ENCODE data around the gene COLEC11. TPM values are rescaled to one million over a fixed set of nuclear protein-coding genes. Genes with fewer than 3 reads are reported as not detected.

COLEC11 gene
- total RNA-seq, 3 donors from 2014 or later (not counting 1 experiment from before 2014, with no cell fraction given): 0.61 TPM; not detected in 2

GRCh38 chr2:3610881-3611505, 16.1 kb downstream of the COLEC11 start:
- no peak overlapping the region for H3K27ac Mint-ChIP-seq

DNA sequence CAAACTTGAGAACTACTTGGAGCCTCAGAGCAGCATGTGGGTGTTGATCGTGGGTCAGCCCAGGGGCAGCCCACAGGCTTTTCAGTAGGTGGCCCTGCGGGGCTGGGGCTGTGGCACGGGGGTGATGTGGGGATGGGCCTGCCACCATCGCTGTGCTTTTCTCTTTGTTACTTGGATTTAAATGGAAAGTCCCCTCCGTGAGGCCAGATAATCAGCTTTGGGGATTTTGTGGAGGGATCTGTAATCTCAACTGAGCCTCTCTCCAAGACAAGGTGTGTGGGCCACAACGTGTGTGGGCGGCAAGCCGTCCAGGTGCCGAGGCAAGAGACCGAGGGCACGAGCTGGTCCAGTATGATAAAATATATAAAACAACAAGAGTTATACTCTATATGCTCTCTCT, 16.7 kb downstream of the COLEC11 start:
- Histone ChIP-seq H3K4me3 (ENCODE audit: low read length) (no peak overlapping the region), H3K27ac (ENCODE audit: low read length) (no peak overlapping the region), H3K9me3 (ENCODE audit: control insufficient read depth, insufficient read depth, low read length) (no peaks in the 10 kb centered on the region), H3K36me3 (ENCODE audit: control insufficient read depth, insufficient read depth, low read length) (no peaks in the 10 kb centered on the region), H3K4me1 (ENCODE audit: control insufficient read depth, insufficient read depth, low read length) (no peaks in the 10 kb centered on the region), H3K27me3 (ENCODE audit: control insufficient read depth, insufficient read depth, low read length) (no peaks in the 10 kb centered on the region)
- Mint-ChIP-seq H3K36me3 (no peaks in the 10 kb centered on the region), H3K4me3 (no peak overlapping the region), H3K9me3 (no peaks in the 10 kb centered on the region), H3K27ac (no peak overlapping the region), H3K4me1 (no peaks in the 10 kb centered on the region), H3K27me3 (ENCODE audit: low read depth in 2 of 2) (no peaks in the 10 kb centered on the region)
- no peak for TF ChIP-seq CTCF (IDR thresholded peaks at IDR 0.05)
- WGBS (ENCODE audit: insufficient coverage): 96% methylated on average over 7 of the region's 11 CpGs
- ATAC-seq (no peak), DNase-seq (no peak)
- intact Hi-C loops (cut with micrococcal nuclease): no loop called here

More at GRCh38 chr2:3610881-3611505, 16.1 kb downstream of the COLEC11 start:
- no peak for ATAC-seq
- Histone ChIP-seq H3K4me3 (ENCODE audit: low read length) (no peak overlapping the region), H3K27ac (ENCODE audit: low read length) (no peak overlapping the region), H3K27me3 (ENCODE audit: control insufficient read depth, insufficient read depth, low read length) (no peaks in the 10 kb centered on the region), H3K4me1 (ENCODE audit: control insufficient read depth, insufficient read depth, low read length) (no peaks in the 10 kb centered on the region), H3K9me3 (ENCODE audit: control insufficient read depth, insufficient read depth, low read length) (no peaks in the 10 kb centered on the region), H3K36me3 (ENCODE audit: control insufficient read depth, insufficient read depth, low read length) (no peaks in the 10 kb centered on the region)
- no peak for DNase-seq
- 76% methylated on average over 23 of the region's 23 CpGs for WGBS (ENCODE audit: insufficient coverage)
- Mint-ChIP-seq H3K4me3 (no peak overlapping the region), H3K27me3 (ENCODE audit: low read depth in 2 of 2) (no peaks in the 10 kb centered on the region), H3K4me1 (no peaks in the 10 kb centered on the region), H3K9me3 (no peaks in the 10 kb centered on the region), H3K36me3 (no peaks in the 10 kb centered on the region)
- no peak for TF ChIP-seq CTCF (IDR thresholded peaks at IDR 0.05)
- intact Hi-C loops (cut with micrococcal nuclease): no loop called here

DNA sequence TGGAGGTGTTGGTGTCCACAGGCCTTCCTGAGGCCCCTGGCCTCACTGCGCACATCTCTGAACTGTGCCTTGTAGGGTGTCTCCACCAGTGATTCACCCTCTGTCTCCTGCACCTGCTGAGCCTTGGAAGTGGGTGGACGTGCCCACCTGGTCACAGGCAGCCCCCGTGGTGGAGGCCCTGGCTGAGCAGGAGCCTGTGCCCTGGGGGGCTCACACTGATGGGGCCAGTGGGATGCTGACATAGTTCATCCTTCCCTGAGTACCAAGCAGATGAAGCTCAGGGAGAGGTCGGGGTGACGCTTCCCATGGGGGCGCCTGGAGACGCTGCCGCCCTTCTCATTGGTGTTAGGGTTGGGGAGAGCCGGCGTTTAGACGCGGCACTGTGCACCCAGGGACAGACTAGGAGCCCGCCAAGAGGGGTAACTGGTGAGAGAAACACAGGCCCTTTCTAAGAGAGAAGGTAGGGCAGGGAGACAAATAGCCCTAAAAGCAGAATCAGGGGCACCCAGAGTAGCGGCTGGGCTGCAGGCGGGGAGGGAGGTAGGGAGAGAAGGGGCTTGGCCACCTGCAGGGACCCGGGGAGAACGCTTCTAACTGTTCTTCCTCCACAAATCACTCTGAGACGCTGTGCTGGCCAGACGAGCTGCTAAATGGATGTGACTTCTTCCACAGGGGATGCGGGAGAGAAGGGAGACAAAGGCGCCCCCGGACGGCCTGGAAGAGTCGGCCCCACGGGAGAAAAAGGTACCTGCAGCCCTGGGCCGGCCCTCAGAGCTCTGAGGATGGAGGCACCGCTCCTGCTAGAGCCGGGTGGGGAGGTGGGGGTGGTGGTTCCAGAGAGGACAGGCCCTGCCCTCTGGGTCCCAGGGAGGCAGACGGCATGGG, 18.0 kb downstream of the COLEC11 start:
- Mint-ChIP-seq H3K27me3 (ENCODE audit: low read depth in 2 of 2) (no peaks in the 10 kb centered on the region), H3K9me3 (no peaks in the 10 kb centered on the region), H3K4me3 (no peak overlapping the region), H3K36me3 (no peaks in the 10 kb centered on the region), H3K4me1 (no peaks in the 10 kb centered on the region), H3K27ac (no peak overlapping the region)
- no peak overlapping the region for H3K4me3 ChIP-seq (ENCODE audit: low read length)
- DNase-seq: no peak
- no peaks in the 10 kb centered on the region for H3K9me3 ChIP-seq (ENCODE audit: control insufficient read depth, insufficient read depth, low read length)
- intact Hi-C loops (cut with micrococcal nuclease): no loop called here
- H3K4me1 ChIP-seq (ENCODE audit: control insufficient read depth, insufficient read depth, low read length): no peaks in the 10 kb centered on the region
- no peak for ATAC-seq
- TF ChIP-seq CTCF (IDR thresholded peaks at IDR 0.05): no peak
- no peaks in the 10 kb centered on the region for H3K36me3 ChIP-seq (ENCODE audit: control insufficient read depth, insufficient read depth, low read length)
- no peak overlapping the region for H3K27ac ChIP-seq (ENCODE audit: low read length)
- 84% methylated on average over 28 of the region's 29 CpGs for WGBS (ENCODE audit: insufficient coverage)
- H3K27me3 ChIP-seq (ENCODE audit: control insufficient read depth, insufficient read depth, low read length): no peaks in the 10 kb centered on the region

All from natural killer cell (primary cell).